ENCODE data around the gene RNF112.
"Not testable (repeated sequence)": the region's sequence is repeated elsewhere in the genome, so short reads cannot be mapped to it uniquely, and the experiment has no call there.

Gene RNF112

DNA sequence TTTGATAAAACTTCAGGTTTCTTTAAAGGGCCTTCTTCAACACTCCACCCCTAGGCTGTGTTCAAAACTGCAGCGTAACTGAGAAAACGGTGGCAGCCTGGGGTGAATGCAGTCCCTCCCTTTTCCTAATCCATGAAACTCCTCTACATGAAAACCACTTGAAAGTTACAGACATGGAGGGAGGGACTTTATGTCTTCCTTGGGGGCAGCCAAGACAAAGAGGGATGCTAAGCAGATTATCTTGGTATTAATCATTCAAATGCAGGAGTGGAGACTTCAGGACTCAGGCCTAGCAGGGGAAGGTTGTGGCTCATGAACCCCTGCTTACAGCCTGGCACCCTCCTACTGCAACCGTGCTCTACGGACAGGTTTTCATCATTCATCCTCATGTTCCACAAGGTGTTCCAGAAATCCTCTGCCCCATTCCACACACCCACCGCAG lies 46.8 kb downstream of the RNF112 start:
- peaks cover 60% of the 10 kb centered on the region for H3K4me1 ChIP-seq (ENCODE audit: insufficient read depth, low read length)
- peak overlapping the region; percentile 45 for H3K9ac ChIP-seq (ENCODE audit: low read depth, low read length)
- H3K36me3 ChIP-seq (ENCODE audit: insufficient read depth, low read length), result no peaks in the 10 kb centered on the region
- peak overlapping the region; percentile 12; the same call in 1 of the 2 replicates for H3K4me3 ChIP-seq (ENCODE audit: low read length)
- no peaks in the 10 kb centered on the region for H3K9me3 ChIP-seq (ENCODE audit: insufficient read depth, low read depth, low read length)
- WGBS, result 4% methylated on average over 5 of the region's 5 CpGs
- no peaks in the 10 kb centered on the region for H3K27me3 ChIP-seq (ENCODE audit: insufficient read depth, low read length)
- H3K27ac ChIP-seq (ENCODE audit: low read depth, low read length), result peak overlapping the region; percentile 92; the same call in 1 of the 2 replicates

DNA sequence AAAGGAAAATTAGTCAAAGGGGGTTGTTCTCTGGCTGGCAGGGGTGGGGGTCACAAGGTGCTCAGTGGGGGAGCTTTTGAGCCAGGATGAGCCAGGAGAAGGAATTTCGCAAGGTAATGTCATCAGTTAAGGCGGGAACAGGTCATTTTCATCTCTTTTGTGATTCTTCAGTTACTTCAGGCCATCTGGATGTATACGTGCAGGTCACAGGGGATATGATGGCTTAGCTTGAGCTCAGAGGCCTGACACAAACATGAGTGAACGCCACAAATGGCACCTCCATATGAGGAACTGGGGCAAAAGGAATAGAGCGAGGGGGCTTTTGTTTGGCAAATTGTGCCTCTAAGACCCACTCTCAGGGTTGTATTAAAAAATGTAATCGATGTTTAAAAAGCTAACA lies 47.4 kb downstream of the RNF112 start:
- H3K4me3 ChIP-seq (ENCODE audit: low read length); H3K36me3 ChIP-seq (ENCODE audit: insufficient read depth, low read length); H3K9me3 ChIP-seq (ENCODE audit: insufficient read depth, low read depth, low read length); H3K27me3 ChIP-seq (ENCODE audit: insufficient read depth, low read length): not testable (repeated sequence)
- peaks cover 65% of the 10 kb centered on the region for H3K4me1 ChIP-seq (ENCODE audit: insufficient read depth, low read length)
- WGBS, result 4% methylated on average over 6 of the region's 6 CpGs
- peak overlapping the region; percentile 92 for H3K27ac ChIP-seq (ENCODE audit: low read depth, low read length)
- H3K9ac ChIP-seq (ENCODE audit: low read depth, low read length), result peak overlapping the region; percentile 57

DNA sequence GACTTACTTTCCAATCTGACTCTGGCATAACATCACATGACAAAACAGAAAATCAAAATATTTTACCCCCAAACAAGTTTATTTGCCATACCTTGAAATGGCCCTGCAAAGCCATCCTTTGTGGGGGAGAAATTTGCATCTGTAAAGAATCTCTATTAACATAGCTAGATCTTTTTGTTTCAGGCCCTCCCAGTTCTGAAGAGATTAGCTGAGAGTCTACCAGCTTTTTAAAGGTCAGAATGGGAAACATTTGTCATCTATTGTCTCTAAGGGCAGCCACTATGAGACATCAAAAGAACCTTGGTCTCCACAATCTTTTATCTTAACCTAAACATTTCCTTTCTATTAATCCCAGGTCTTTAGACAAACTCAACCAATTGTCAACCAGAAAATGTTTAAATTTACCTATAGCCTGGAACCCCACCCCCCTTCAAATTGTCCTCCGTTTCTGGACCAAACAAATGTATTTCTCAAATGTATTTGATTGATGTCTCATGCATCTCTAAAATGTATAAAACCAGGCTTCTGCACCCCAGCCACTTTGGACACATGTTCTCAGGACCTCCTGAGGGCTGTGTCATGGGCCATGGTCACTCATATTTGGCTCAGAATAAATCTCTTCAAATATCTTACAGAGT lies 48.1 kb downstream of the RNF112 start:
- Histone ChIP-seq H3K9ac (ENCODE audit: low read depth, low read length) (peak overlapping the region; percentile 57), H3K4me1 (ENCODE audit: insufficient read depth, low read length) (peaks cover 65% of the 10 kb centered on the region)
- WGBS, result 0% methylated on average over 1 of the region's 1 CpG

DNA sequence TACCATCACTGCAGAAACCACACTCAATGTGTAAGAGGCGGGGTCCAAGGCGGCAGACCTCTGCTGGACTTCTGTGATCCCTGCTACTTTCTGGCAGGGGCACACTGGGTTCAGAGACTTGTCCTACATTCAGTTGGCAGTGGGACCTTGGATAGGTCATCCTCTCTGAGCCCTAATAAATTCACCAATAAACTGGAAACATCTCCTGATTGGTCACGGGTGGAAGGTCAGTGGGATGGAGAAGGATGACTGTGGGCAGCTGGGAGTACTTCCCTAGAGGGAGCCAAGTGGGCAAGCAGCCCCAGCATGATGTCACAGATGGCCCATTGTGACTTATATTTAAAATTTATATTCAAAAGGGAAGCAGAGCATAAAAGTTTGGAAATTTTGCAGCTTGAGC lies 49.7 kb downstream of the RNF112 start:
- Histone ChIP-seq H3K27me3 (ENCODE audit: insufficient read depth, low read length) (no peaks in the 10 kb centered on the region), H3K9me3 (ENCODE audit: insufficient read depth, low read depth, low read length) (no peaks in the 10 kb centered on the region), H3K36me3 (ENCODE audit: insufficient read depth, low read length) (no peaks in the 10 kb centered on the region), H3K4me3 (ENCODE audit: low read length) (no peak overlapping the region; the same call in 1 of the 2 replicates), H3K9ac (ENCODE audit: low read depth, low read length) (peak overlapping the region; percentile 43), H3K27ac (ENCODE audit: low read depth, low read length) (peak overlapping the region; percentile 92), H3K4me1 (ENCODE audit: insufficient read depth, low read length) (peaks cover 56% of the 10 kb centered on the region)
- 28% methylated on average over 3 of the region's 3 CpGs for WGBS

More for the DNA sequence above, 48.1 kb downstream of the RNF112 start:
- H3K36me3 ChIP-seq (ENCODE audit: insufficient read depth, low read length); H3K9me3 ChIP-seq (ENCODE audit: insufficient read depth, low read depth, low read length); H3K4me3 ChIP-seq (ENCODE audit: low read length); H3K27me3 ChIP-seq (ENCODE audit: insufficient read depth, low read length): not testable (repeated sequence)
- H3K27ac ChIP-seq (ENCODE audit: low read depth, low read length), result peak overlapping the region; percentile 92

DNA sequence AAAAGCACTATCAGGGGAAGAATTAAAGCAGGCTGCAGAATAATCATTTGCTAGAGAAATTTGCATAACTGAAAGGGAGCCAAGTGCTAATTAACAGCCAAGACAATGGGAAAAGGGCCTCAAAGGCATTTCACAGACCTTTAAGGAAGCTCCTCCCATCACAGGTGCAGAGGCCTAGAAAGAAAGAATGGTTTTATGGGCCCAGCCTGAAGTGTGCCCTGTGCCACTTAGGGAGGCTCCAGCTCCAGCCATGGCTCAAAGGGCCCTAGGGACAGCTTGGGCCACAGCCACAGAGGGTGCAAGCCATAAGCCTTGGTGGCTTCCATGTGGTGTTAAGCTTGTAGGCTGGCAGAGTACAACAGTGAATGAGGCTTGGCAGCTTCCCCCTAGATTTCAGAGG lies 50.1 kb downstream of the RNF112 start:
- H3K4me3 ChIP-seq (ENCODE audit: low read length), result no peak overlapping the region; the same call in 1 of the 2 replicates
- peak overlapping the region; percentile 43 for H3K9ac ChIP-seq (ENCODE audit: low read depth, low read length)
- H3K27ac ChIP-seq (ENCODE audit: low read depth, low read length), result peak overlapping the region; percentile 92
- no peaks in the 10 kb centered on the region for H3K36me3 ChIP-seq (ENCODE audit: insufficient read depth, low read length)
- H3K9me3 ChIP-seq (ENCODE audit: insufficient read depth, low read depth, low read length), result no peaks in the 10 kb centered on the region
- H3K4me1 ChIP-seq (ENCODE audit: insufficient read depth, low read length), result peaks cover 54% of the 10 kb centered on the region
- no peaks in the 10 kb centered on the region for H3K27me3 ChIP-seq (ENCODE audit: insufficient read depth, low read length)

DNA sequence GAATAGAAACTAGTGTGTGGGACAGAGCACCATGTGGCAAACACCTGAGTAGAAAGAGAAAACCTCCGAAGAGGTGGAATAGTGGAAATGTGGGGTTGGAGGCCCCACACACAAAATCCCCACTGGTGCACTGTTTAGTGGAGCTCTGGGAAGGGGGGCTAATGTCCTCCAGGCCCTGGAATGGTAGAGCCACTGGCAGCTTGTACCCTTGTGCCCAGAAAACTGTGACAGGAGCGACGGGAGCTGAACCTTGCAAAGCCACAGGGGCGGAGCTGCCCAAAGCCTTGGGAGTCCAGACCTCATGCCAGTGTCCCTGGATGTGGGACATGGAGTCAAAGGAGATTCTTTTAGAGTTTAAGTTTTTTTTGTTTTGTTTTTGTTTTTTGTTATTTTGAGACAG lies 50.6 kb downstream of the RNF112 start:
- H3K27me3 ChIP-seq (ENCODE audit: insufficient read depth, low read length), result no peaks in the 10 kb centered on the region
- no peaks in the 10 kb centered on the region for H3K36me3 ChIP-seq (ENCODE audit: insufficient read depth, low read length)
- 91% methylated on average over 4 of the region's 4 CpGs for WGBS
- peak overlapping the region; percentile 92 for H3K27ac ChIP-seq (ENCODE audit: low read depth, low read length)
- H3K9ac ChIP-seq (ENCODE audit: low read depth, low read length), result peak overlapping the region; percentile 18
- no peak overlapping the region for H3K4me3 ChIP-seq (ENCODE audit: low read length)
- H3K9me3 ChIP-seq (ENCODE audit: insufficient read depth, low read depth, low read length), result no peaks in the 10 kb centered on the region
- H3K4me1 ChIP-seq (ENCODE audit: insufficient read depth, low read length), result peaks cover 48% of the 10 kb centered on the region

DNA sequence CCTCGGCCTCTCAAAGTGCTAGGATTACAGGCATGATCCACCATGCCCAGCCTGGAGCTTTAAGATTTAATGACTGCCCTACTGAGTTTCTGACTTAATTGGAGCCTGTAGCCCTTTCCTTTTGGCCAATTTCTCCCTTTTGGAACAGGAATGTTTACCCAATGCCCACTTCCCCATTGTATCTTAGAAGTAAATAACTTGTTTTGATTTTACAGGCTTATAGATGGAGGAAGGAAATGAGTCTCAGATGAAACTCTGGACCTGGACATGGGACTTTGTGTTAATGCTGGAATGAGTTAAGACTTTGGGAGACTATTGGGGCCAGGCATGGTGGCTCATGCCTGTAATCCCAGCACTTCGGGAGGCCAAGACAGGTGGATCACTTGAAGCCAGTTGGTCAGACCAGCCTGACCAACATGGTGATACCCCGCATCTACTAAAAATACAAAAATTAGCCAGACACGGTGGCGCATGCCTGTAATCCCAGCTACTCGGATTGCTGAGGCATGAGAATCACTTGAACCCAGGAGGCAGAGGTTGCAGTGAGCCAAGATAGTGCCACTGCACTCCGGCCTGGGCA lies 51.5 kb downstream of the RNF112 start:
- H3K27me3 ChIP-seq (ENCODE audit: insufficient read depth, low read length); H3K27ac ChIP-seq (ENCODE audit: low read depth, low read length); H3K9me3 ChIP-seq (ENCODE audit: insufficient read depth, low read depth, low read length); H3K9ac ChIP-seq (ENCODE audit: low read depth, low read length); H3K36me3 ChIP-seq (ENCODE audit: insufficient read depth, low read length); H3K4me3 ChIP-seq (ENCODE audit: low read length): not testable (repeated sequence)
- H3K4me1 ChIP-seq (ENCODE audit: insufficient read depth, low read length), result peaks cover 46% of the 10 kb centered on the region
- 95% methylated on average over 7 of the region's 7 CpGs for WGBS

DNA sequence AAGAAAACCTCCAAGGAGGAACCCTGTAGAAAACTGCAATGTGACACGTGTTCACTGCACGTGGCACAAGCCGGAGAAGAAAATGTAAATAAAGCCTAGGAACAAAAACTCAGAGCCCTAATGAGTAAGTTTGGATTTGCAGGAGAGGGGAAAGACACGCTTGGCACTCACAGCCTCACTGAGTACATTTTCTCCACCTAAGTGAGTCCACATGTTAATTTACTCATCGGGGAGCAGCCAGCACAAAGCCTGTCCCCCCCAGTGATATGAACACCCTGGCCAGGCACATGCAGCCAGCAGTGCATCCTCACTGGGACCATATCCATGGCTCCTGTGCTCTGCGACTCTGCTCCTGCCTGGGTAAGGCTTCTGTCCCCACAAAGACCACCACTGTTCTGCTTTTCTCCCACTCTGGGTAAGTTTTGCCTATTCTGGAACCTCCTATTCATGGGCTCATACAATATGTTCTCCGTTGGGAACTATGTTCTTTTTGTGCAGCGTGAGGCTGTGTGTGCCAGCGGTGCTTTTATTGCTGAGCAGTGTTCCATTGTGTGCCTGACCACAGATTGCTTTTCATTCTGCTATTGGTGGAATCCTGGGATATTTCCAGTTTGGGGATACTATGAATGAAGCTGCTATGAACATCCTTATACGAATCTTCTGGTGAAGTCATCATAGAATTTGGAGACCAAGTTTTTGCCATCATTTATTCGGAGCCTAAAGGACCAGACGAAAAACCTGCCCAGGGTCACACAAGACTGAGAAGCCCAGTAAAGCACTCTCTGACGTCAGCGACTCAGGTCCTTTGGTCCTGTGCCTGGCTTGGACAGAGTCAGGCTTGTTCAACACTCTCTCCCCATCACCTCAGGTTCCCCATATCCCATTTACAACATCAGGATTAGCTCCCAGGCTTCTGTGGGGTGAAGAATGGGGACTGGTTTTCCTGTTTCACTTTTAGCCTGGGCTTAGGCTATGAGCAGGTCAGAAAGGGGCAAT lies 53.3 kb downstream of the RNF112 start:
- 91% methylated on average over 14 of the region's 14 CpGs for WGBS

More for the DNA sequence above, 53.3 kb downstream of the RNF112 start:
- Histone ChIP-seq H3K36me3 (ENCODE audit: insufficient read depth, low read length) (no peaks in the 10 kb centered on the region), H3K27ac (ENCODE audit: low read depth, low read length) (no peak overlapping the region), H3K27me3 (ENCODE audit: insufficient read depth, low read length) (no peaks in the 10 kb centered on the region), H3K9me3 (ENCODE audit: insufficient read depth, low read depth, low read length) (no peaks in the 10 kb centered on the region), H3K4me1 (ENCODE audit: insufficient read depth, low read length) (peaks cover 34% of the 10 kb centered on the region), H3K9ac (ENCODE audit: low read depth, low read length) (no peak overlapping the region), H3K4me3 (ENCODE audit: low read length) (no peak overlapping the region)
